GM10847 (cell line): ENCODE data around the gene IFNLR1.

Experiments
- POLR2A ChIP-seq: IDR thresholded peaks from 2 replicates; pipeline ENCODE4 v1.6.1; 2011; ENCODE audit not compliant: insufficient read length; ENCODE audit errors: extremely low read depth

The IFNLR1 gene

DNA sequence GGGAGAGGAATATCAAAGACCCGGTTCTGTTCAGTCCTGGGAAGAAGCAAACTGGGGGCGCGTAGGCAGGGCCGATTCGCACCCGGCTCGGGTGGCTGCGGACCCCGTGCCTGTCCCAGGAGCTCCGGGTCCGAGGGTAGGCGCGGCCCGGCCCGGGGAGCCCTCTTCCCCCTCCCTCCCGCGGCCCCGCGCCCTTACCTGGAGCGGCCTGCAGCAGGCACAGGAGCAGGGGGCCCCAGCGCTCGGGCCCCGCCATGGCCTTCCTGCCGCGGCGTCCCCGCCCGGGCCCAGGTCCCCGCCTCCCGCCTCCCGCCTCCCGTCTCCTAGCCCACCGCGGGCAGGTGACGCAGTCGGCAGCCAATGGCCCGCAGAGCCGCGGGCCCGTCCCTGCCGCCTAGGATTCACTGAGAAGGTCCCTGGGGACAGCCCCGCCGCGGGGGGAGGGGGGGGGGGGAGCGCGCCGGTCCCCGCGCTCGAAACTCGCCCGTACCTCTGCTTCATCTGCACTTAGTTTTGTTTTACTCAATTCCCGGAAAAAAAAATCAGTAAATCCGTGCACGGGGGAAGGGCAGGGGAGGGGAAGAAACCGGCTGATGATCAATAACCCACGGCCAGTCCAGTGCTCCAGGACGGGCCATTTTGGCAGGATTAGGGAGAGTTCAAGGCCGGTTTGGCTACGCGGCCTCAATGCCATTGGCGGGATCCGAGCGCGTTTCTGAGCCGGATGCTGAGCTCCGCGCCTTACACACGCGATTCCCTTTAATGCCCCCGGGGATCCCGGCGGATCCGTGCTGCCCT, at the start of gene IFNLR1:
Gene IFNLR1 (minus strand): TSS at position 297 of the 798 bp plus-strand sequence. CDS start 41 bp downstream, at position 256.
- TF ChIP-seq POLR2A = no peak

DNA sequence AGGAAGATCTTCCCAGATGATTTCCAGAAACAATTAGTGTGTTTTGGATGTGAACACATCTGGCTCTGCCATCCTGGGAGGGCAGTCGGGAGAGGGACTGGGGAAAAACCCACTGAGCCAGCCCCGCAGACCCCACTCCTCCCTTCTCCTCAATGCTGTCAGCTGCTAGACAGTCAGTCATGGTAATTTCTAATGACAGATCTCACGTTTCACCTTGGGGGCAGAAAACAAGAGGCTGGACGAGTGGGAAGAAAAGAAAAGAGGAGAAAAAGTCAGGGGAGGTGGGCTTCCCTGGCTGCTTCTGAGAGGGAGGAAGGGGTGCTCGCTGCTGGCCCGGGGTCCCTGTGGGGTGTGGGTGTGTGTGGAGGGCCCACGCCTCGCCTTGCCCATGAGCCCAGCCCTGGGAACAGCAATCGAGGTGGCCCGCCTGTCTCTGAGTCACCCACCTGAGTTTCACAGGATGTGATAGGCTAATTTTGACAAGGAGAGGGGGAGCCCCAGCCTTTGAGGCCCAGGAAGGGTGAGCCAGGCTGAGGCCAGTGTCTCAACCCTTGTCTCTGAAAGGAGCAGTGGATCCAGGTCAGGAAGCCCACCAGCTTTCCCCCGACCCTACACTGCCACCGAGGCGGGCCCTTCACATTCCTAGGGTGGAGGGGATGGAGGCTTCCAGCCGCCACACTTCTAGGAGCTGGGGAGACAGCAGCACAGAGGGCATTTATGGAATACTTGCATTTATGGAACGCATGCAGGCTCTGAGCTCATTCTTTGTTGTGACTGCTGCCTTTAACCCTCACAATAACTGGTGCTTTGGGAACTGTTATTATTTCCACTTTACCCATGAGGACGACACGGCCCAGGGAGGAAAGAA, 49.1 kb upstream of the IFNLR1 start:
- TF ChIP-seq POLR2A = no peak

DNA sequence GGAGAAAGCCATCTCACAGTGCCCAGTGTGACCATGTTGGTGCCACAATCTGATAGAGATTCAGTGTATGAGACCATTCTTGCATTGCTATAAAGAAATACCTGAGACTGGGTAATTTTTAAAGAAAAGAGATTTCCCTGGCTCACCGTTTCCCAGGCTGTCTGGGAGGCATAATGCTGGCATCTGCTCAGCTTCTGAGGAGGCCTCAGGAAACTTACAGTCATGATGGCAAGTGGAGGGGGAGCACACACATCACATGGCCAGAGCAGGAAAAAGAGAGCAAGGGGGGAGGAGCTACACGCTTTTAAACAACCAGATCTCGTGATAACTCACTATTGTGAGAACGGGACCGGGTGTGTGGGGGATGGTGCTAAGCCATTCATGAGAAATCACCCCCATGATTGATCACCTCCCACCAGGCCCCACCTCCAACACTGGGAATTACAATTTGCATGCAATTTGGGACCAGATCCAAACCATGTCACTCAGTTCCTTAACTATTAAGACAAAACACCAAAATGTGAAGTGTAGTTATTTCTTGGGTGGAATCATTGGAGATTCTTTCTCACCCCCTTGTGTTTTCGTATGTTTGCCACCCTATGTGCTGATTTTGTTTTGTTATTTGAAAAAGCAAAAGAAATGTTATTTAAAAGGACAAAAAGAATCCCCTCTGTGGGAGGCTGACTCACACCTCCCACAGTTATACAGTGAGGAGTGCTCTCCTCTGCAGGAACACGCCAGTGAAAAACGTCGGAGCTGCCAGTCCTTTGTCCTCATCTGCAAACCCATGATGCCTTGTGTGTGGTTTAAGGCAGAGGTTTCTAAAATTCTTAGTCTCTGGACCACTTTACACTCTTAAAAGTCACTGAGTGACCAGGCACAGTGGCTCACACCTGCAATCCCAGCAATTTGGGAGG, 46.9 kb upstream of the IFNLR1 start:
- no peak for TF ChIP-seq POLR2A

DNA sequence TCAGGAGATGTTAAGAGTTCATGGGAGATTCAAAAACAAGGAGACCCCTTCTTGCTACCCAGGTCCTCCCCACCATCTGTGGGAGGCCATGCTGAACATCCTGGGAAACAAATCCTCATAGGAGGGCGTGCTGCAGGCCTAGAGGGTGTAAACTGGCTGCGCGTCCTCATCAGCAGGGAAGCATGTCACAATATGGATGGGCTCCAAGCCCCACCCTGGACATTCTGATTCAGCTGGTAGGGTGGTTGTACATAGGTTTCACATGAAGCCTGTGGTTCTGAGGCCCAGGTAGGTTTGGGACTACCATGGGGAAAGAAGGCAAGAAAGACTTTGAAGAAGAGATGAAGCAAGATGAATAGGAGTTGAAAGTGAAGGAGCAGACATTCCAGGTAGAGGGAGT, 44.6 kb upstream of the IFNLR1 start:
- TF ChIP-seq POLR2A = no peak

DNA sequence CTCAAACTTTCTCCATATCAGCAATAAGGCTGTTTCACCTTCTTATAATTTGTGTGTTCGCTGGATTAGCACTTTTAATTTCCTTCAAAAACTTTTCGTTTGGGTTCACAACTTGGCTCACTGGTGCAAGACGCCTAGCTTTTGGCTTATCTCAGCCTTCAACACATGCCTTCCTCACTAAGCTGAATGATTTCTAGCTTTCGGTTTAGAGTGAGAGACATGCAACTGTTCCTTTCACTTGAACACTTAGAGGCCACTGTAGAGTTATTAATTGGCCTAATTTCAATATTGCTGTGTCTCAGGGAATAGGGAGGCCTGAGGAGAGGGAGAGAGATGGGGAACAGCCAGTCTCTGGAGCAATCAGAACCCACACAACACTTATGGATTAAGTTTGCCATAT, 41.2 kb upstream of the IFNLR1 start:
- TF ChIP-seq POLR2A = no peak

DNA sequence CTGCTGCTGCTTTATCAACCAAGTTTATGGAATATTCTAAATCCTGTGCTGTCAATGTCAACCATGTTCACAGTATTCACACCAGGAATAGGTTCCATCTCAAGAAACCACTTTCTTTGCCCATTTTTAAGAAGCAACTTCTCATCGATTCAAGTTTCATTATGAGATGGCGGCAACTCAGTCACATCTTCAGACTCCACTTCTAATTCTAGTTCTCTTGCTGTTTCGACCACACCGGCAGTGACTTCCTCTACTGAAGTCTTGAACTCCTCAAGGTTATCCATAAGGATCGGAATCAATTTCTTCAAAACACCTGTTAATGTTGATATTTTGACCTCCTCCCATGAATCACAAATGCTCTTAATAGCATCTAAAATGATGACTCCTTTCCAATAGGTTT, 39.7 kb upstream of the IFNLR1 start:
- no peak for TF ChIP-seq POLR2A

DNA sequence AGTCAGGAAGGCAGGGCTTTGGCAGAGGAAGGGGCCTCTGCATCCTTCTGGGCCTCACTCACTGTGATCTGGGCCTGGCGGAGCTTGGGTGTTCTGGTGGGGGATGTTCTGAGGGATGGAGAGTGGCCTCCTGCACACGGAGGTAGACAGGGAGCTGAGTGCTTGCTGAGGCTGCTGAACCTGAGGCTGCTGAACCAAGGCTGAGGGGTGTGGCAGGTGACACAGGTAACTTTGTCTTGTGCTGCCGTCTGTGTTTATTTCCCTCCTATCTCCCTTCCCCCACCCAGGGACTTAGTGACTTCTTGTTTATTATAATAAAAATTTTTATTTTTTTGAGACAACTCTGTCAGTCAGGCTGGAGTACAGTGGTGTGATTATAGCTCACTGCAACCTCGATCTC, 37.7 kb upstream of the IFNLR1 start:
- TF ChIP-seq POLR2A = no peak

DNA sequence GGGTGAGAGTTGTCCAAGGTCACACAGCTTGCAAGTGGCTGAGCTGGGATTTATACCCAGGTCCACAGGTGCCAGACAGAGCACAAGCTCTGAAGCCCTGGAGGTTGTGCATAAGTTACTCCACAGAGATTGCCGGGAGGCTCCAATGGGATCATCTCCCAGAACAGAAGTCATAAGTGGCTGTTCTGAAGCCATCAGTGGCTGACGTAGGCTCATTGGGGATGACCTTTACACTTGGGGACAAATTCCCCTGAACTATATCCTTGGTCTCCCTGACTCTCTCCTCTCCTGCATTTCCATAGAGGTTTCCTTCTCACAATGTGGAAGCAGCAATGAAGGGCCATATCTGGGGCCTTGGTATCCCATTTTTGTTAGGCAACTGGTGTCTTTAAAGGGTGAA, 37.0 kb upstream of the IFNLR1 start:
- TF ChIP-seq POLR2A = no peak

DNA sequence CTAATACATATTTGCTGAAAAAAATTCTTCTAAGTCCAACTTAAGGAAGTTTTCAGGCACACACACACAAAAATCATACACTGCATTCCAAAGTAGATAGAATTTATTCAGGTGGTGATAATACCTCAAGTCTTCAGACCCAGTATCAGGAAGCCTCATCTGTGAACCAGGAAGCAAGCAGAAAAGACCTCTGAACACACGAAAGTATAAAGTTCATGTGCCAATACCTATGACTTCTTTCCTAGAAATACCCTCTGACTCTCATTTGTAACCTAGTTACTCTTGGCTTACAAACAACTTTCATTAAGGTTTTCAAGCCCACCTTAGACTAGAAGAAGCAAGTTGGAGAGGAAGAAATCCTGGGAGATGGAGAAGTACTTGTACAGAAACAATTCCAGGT, 35.7 kb upstream of the IFNLR1 start:
- TF ChIP-seq POLR2A = no peak

DNA sequence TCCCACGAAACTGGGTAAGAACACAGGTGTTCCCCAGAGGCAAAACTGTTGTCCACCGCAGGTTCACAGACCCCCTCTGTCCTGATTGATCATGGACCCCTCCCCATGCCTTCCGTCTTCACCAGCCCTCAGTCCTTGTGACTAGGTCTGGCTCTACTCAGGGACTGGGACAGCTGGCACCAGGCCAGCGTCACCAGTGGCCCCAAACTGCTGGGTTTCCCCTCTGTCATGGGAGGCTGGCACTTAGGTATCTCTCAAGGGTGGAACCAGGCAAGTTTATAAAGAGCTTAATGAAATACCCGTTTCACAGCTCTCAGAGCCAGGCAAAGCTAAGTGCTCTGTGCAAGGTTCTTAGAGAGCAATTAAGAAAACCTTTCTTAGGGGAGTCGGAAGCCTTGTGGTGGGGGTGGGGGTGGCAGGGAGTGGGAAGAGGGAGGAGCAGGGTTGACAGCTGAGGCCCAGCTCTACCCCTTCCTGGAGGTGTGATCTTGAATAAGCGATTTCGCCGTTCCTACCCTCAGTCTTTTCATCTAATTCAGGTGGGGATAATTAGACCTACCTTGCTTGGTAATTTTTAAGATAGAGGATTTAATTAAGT, 35.0 kb upstream of the IFNLR1 start:
- no peak for TF ChIP-seq POLR2A

DNA sequence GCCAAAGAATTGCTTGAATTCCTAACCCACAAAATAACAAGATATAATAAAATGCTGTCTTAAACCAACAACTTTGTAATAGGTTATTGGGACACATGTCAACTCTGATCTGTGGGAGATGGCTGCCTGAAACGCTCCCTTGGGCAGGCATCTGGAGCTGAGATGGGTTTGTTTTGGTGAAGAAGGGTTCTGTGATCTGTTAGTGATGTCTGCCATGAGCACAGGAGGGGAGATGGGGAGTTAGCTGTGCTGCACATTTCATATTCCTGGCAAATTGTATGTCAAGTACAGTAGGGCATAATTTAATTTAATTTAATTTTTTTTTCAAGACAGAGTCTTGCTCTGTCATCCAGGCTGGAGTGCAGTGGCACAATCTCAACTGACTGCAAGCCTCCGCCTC, 34.2 kb upstream of the IFNLR1 start:
- TF ChIP-seq POLR2A = no peak

DNA sequence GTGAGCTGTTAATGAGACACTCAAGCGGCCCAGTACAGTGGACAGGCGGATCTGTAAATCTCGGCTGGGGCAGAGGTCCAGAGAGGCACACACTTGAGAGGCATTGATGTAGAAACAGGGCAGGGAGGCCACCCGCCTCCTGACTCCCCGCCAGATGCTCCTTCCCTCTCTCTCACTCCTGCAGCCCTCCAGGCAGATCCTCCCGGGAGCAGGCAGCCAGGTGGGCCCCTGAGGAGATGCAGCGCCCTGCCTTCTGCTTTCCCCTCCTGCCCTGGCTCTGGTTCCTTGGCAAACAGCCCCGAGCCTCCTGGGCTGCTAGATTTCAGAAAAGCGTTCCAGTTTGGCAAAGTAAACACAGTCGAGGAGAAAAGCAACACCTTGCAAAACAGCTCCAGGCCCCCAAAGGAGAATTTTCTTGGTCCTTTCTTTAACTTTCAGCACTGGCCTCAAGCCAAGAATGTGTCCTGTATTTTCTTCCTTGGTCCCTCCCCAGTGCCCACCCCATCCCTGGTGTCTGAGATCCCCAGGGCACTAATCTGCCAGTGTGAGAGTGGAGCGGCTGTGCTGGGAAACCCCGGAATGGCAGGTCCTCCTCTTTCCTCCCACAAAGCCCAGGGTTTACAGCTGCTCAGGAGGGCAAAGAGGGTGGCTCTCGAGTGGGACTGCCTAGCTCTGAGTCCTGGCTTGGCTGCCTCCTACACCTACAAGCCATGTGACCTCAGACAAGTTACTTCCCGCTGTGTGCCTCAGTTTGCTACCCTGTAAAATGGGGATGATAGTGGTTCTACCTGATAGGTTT, 29.4 kb upstream of the IFNLR1 start:
- TF ChIP-seq POLR2A = no peak

DNA sequence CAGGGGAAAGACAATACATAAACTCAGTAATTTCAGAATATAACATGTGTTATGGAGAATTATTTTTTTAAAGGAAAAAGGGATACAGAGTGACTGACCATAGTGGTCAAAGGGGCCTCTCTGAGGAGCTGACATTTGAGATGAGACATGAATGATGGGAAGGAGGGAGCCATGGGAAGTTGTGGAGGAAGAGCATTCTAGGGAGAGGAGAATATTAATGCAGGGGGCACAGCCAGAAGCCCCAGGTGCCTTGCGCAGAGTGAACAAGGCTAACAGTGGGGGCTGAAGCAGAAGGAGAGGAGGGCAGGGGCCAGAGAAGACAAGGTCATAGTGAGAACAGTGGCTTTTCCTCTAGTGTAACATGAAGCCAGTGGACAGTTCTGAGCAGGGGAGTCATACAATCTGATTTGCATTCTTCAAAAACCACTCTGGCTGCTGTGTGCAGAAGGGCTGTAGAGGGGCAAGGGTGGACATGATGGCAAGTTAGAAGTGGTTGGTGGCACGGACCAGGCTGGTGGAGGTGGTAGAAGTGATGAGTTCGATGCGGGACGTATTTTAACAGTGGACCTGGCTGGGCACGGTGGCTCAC, 28.2 kb upstream of the IFNLR1 start:
- TF ChIP-seq POLR2A = no peak

DNA sequence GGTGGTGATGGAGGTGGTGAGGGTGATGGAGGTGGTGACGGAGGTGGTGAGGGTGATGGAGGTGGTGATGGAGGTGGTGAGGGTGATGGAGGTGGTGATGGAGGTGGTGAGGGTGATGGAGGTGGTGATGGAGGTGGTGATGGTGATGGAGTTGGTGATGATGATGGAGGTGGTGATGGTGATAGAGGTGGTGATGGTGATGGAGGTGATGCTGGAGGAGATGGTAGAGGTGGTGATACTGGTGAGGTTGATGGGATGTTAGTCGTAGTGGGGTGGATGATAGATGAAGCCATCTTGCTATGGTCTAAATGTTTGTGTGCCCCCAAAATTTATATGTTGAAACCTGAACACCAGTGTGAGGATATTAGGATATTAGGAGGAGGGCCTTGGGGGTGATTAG, 25.3 kb upstream of the IFNLR1 start:
- TF ChIP-seq POLR2A = no peak

DNA sequence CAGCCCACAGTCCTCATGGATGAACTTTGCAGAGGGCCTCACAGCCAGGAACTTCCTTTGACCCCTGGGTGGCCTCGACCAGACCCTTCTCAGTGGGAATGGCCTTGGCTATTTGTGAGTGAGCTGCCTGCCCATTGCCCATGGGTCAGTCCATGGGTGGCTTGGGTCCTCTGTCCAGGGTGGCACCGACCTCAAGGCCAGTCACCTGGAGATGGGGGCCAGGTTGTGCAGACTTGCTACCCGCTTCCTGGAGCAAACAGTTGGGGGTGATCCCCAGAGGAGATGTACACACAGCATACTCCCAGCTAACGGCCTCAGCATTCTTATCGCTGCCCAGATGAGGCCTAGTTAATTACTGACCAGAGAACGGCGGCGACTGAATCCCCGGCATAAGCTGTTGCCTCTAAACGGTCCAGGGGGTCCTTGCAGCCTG, 23.1 kb upstream of the IFNLR1 start:
- no peak for TF ChIP-seq POLR2A
